Panc1 (cell line): ENCODE results near the gene MYLK.

Source experiments
- POLR2AphosphoS5 ChIP-seq: IDR thresholded peaks from 2 replicates; pipeline ENCODE4 v1.6.1; 2012; ENCODE audit warnings: mild to moderate bottlenecking, low read depth, low read length, moderate library complexity
- SIN3A ChIP-seq: IDR thresholded peaks from 2 replicates; pipeline ENCODE4 v1.6.1; 2012; ENCODE audit warnings: low read depth, mild to moderate bottlenecking, low read length, moderate library complexity, borderline replicate concordance; ENCODE audit not compliant: insufficient read depth
- TCF7L2 ChIP-seq: IDR thresholded peaks from 2 replicates; pipeline ENCODE4 v1.6.1; 2011; ENCODE audit warnings: mild to moderate bottlenecking, low read depth, low read length, inconsistent platforms
- TF ChIP-seq, protein P1 (sequence below), 2 experiments: IDR thresholded peaks; 2 replicates each; pipeline ENCODE4 v1.6.1; 2011 to 2012; ENCODE audit warnings: low read depth in 2 of 2, control low read depth in 1 of 2, low read length in 1 of 2, mild to moderate bottlenecking in 1 of 2, moderate library complexity in 1 of 2; ENCODE audit not compliant: insufficient read depth in 1 of 2
- TF ChIP-seq, protein P2 (sequence below): fragments of 450-650 bp; IDR thresholded peaks from 2 replicates; pipeline ENCODE4 v1.5.1; 2017; ENCODE audit warnings: mild to moderate bottlenecking

DNA sequence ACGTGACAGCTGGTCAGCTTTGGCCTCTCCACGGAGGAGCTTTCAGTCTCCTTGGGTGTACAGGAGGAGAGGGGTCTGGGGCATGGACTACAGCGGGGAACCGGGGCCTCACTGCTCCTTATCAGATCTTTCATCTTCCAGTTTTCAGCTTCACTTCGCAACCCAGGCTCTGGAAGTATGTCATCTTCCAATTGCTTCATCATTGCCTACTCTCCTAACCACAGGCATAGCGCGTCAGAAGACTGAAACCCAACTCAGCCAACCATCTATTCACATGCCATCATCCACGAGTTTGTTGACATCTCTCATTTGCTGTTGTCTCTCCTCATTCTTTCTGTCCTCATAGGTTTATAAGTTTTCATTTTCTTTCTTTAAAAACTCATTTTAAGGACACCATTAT is 119.5 kb downstream of the MYLK start:
- TF ChIP-seq, protein P1, sequence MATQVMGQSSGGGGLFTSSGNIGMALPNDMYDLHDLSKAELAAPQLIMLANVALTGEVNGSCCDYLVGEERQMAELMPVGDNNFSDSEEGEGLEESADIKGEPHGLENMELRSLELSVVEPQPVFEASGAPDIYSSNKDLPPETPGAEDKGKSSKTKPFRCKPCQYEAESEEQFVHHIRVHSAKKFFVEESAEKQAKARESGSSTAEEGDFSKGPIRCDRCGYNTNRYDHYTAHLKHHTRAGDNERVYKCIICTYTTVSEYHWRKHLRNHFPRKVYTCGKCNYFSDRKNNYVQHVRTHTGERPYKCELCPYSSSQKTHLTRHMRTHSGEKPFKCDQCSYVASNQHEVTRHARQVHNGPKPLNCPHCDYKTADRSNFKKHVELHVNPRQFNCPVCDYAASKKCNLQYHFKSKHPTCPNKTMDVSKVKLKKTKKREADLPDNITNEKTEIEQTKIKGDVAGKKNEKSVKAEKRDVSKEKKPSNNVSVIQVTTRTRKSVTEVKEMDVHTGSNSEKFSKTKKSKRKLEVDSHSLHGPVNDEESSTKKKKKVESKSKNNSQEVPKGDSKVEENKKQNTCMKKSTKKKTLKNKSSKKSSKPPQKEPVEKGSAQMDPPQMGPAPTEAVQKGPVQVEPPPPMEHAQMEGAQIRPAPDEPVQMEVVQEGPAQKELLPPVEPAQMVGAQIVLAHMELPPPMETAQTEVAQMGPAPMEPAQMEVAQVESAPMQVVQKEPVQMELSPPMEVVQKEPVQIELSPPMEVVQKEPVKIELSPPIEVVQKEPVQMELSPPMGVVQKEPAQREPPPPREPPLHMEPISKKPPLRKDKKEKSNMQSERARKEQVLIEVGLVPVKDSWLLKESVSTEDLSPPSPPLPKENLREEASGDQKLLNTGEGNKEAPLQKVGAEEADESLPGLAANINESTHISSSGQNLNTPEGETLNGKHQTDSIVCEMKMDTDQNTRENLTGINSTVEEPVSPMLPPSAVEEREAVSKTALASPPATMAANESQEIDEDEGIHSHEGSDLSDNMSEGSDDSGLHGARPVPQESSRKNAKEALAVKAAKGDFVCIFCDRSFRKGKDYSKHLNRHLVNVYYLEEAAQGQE (IDR thresholded peaks at IDR 0.05; ENCODE audit: insufficient read depth in 1 of 2, low read depth in 2 of 2, low read length in 1 of 2), result no peak
- TF ChIP-seq, protein P2, sequence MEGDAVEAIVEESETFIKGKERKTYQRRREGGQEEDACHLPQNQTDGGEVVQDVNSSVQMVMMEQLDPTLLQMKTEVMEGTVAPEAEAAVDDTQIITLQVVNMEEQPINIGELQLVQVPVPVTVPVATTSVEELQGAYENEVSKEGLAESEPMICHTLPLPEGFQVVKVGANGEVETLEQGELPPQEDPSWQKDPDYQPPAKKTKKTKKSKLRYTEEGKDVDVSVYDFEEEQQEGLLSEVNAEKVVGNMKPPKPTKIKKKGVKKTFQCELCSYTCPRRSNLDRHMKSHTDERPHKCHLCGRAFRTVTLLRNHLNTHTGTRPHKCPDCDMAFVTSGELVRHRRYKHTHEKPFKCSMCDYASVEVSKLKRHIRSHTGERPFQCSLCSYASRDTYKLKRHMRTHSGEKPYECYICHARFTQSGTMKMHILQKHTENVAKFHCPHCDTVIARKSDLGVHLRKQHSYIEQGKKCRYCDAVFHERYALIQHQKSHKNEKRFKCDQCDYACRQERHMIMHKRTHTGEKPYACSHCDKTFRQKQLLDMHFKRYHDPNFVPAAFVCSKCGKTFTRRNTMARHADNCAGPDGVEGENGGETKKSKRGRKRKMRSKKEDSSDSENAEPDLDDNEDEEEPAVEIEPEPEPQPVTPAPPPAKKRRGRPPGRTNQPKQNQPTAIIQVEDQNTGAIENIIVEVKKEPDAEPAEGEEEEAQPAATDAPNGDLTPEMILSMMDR, result no peak
- no peak for TF ChIP-seq SIN3A
- TF ChIP-seq POLR2AphosphoS5, result no peak
- TF ChIP-seq TCF7L2, result no peak
